ENCODE results near the gene SPTLC3. TPM values are rescaled to one million over a fixed set of nuclear protein-coding genes. Genes with fewer than 3 reads are reported as not detected.
A peak's percentile ranks its signal among the peaks of the same experiment; 100 is the strongest.

Gene SPTLC3
- total RNA-seq, 1 donor: under 0.01 TPM

- peak; percentile 25 for DNase-seq (ENCODE audit: low read depth)
- H3K4me3 ChIP-seq (ENCODE audit: low read depth, low read length): no peak overlapping the region
- TF ChIP-seq CTCF (IDR thresholded peaks at IDR 0.05; ENCODE audit: insufficient read depth, low read depth, low read length): no peak
These were observed 24.6 kb upstream of the SPTLC3 start for GRCh38 chr20:12984069-12984765.

GRCh38 chr20:12984863-12985262 is 23.9 kb upstream of the SPTLC3 start:
- no peak for DNase-seq (ENCODE audit: low read depth)
- TF ChIP-seq CTCF (IDR thresholded peaks at IDR 0.05; ENCODE audit: insufficient read depth, low read depth, low read length): no peak

GRCh38 chr20:12987261-12987660 is 21.5 kb upstream of the SPTLC3 start:
- H3K4me3 ChIP-seq (ENCODE audit: low read depth, low read length): no peak overlapping the region
- DNase-seq (ENCODE audit: low read depth): no peak
- TF ChIP-seq CTCF (IDR thresholded peaks at IDR 0.05; ENCODE audit: insufficient read depth, low read depth, low read length): no peak

More at GRCh38 chr20:12984863-12985262, 23.9 kb upstream of the SPTLC3 start:
- H3K4me3 ChIP-seq (ENCODE audit: low read depth, low read length): no peak overlapping the region

GRCh38 chr20:12989586-12990115 is 19.1 kb upstream of the SPTLC3 start:
- H3K4me3 ChIP-seq (ENCODE audit: low read depth, low read length): no peak overlapping the region
- TF ChIP-seq CTCF (IDR thresholded peaks at IDR 0.05; ENCODE audit: insufficient read depth, low read depth, low read length): no peak
- DNase-seq (ENCODE audit: low read depth): no peak

GRCh38 chr20:12997128-12997655 is 11.6 kb upstream of the SPTLC3 start:
- TF ChIP-seq CTCF (IDR thresholded peaks at IDR 0.05; ENCODE audit: insufficient read depth, low read depth, low read length): no peak
- DNase-seq (ENCODE audit: low read depth): no peak
- H3K4me3 ChIP-seq (ENCODE audit: low read depth, low read length): no peak overlapping the region

- no peak for TF ChIP-seq CTCF (IDR thresholded peaks at IDR 0.05; ENCODE audit: insufficient read depth, low read depth, low read length)
- no peak overlapping the region for H3K4me3 ChIP-seq (ENCODE audit: low read depth, low read length)
- DNase-seq (ENCODE audit: low read depth): no peak
These were observed 10.7 kb upstream of the SPTLC3 start for GRCh38 chr20:12998046-12998445.

Data from fibroblast of villous mesenchyme (primary cell).